ENCODE results near the gene TRNP1.

The TRNP1 gene

GRCh38 chr1:27026621-27027574, 33.4 kb downstream of the TRNP1 start:
- DNase-seq (ENCODE audit: low read depth) = peak; percentile 60

GRCh38 chr1:27027575-27028250, 34.2 kb downstream of the TRNP1 start:
- no peak for DNase-seq (ENCODE audit: low read depth)

- DNase-seq (ENCODE audit: low read depth) = no peak
Observed at GRCh38 chr1:27029517-27029916, 36.0 kb downstream of the TRNP1 start.

- DNase-seq (ENCODE audit: low read depth) = peak; percentile 70
Observed at GRCh38 chr1:27031235-27032118, 38.0 kb downstream of the TRNP1 start.

GRCh38 chr1:27032119-27032461, 38.6 kb downstream of the TRNP1 start:
- DNase-seq (ENCODE audit: low read depth) = no peak

GRCh38 chr1:27033043-27033746, 39.7 kb downstream of the TRNP1 start:
- DNase-seq (ENCODE audit: low read depth) = no peak

- no peak for DNase-seq (ENCODE audit: low read depth)
Observed at GRCh38 chr1:27035344-27035743, 41.9 kb downstream of the TRNP1 start.

- no peak for DNase-seq (ENCODE audit: low read depth)
Observed at GRCh38 chr1:27036718-27037117, 43.2 kb downstream of the TRNP1 start.

- DNase-seq (ENCODE audit: low read depth) = no peak
Observed at GRCh38 chr1:27037518-27037917, 44.0 kb downstream of the TRNP1 start.

- DNase-seq (ENCODE audit: low read depth) = no peak
Observed at GRCh38 chr1:27038020-27038419, 44.5 kb downstream of the TRNP1 start.

- DNase-seq (ENCODE audit: low read depth) = no peak
Observed at GRCh38 chr1:27042670-27043069, 49.2 kb downstream of the TRNP1 start.

GRCh38 chr1:27044613-27045151, 51.2 kb downstream of the TRNP1 start:
- peak; percentile 85 for DNase-seq (ENCODE audit: low read depth)

- peak; percentile 82 for DNase-seq (ENCODE audit: low read depth)
Observed at GRCh38 chr1:27045973-27046558, 52.6 kb downstream of the TRNP1 start.

- DNase-seq (ENCODE audit: low read depth) = no peak
Observed at GRCh38 chr1:27047914-27048313, 54.4 kb downstream of the TRNP1 start.

- no peak for DNase-seq (ENCODE audit: low read depth)
Observed at GRCh38 chr1:27049100-27049499, 55.6 kb downstream of the TRNP1 start.

- no peak for DNase-seq (ENCODE audit: low read depth)
Observed at GRCh38 chr1:27049607-27050006, 56.1 kb downstream of the TRNP1 start.

Data from ELR (cell line).